ENCODE measurements around the gene DTYMK.

DNA sequence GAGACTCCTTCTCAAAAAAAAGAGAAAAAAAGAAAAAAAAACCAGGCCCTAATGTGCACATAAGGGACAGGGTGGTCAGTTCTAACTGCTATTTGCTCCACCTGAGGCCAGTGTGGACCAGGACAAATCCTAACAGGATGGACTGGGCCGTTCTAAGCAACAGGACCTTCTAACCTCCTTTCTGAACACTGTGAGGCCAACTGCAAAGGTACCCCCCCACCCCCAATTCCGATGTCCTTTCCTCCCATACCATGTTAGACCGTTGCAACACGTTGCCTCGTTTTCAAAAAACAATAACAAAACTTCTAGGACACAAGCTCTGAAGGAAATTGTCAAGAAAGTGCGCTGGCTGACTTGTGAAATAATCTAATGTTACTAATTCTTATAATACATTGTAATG lies 50.9 kb downstream of the DTYMK start:
- TF ChIP-seq, protein P1, sequence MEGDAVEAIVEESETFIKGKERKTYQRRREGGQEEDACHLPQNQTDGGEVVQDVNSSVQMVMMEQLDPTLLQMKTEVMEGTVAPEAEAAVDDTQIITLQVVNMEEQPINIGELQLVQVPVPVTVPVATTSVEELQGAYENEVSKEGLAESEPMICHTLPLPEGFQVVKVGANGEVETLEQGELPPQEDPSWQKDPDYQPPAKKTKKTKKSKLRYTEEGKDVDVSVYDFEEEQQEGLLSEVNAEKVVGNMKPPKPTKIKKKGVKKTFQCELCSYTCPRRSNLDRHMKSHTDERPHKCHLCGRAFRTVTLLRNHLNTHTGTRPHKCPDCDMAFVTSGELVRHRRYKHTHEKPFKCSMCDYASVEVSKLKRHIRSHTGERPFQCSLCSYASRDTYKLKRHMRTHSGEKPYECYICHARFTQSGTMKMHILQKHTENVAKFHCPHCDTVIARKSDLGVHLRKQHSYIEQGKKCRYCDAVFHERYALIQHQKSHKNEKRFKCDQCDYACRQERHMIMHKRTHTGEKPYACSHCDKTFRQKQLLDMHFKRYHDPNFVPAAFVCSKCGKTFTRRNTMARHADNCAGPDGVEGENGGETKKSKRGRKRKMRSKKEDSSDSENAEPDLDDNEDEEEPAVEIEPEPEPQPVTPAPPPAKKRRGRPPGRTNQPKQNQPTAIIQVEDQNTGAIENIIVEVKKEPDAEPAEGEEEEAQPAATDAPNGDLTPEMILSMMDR (IDR thresholded peaks at IDR 0.05): no peak
- TF ChIP-seq POLR2A (IDR thresholded peaks at IDR 0.05): no peak
